GM12878 (cell line): ENCODE data around the gene ADSS2. TPM values are rescaled to one million over a fixed set of nuclear protein-coding genes. Genes with fewer than 3 reads are reported as not detected.

Experiments used
- ATAC-seq: fragments of 200-7000 bp; cut with Tn5 transposase; 3 replicates; pipeline ENCODE4 v1.9.1; 2020; ENCODE audit warnings: mild to moderate bottlenecking, moderate library complexity
- BruUV-seq: library from RNA; stranded (reverse); fragments of 400-500 nt; replicated peaks from 2 replicates; lab custom pipeline; 2021; lab: Mats Ljungman, UMichigan
- CTCF ChIA-PET: fragments of 300-600 bp; sonication (Branson Sonifier 250); formaldehyde crosslinking; extraction: SDS; loops from one replicate; lab custom pipeline; 2021; ENCODE audit warnings: inconsistent platforms; lab: Yijun Ruan, JAX
- POLR2A ChIA-PET: fragments of 350-600 bp; formaldehyde crosslinking; extraction: SDS; loops from one replicate; lab custom pipeline; 2021; ENCODE audit warnings: inconsistent platforms; lab: Charles Lee
- RAD21 ChIA-PET: fragments of 300-600 bp; sonication (Branson Sonifier 250); formaldehyde crosslinking; loops from one replicate; lab custom pipeline; 2023; ENCODE audit warnings: antibody characterized with exemption; ENCODE audit not compliant: unreplicated experiment; lab: Charles Lee
- SMC1A ChIA-PET: fragments of 300-600 bp; sonication (Branson Sonifier 250); formaldehyde crosslinking; loops from one replicate; lab custom pipeline; 2023; ENCODE audit not compliant: unreplicated experiment, uncharacterized antibody; lab: Charles Lee
- DNase-seq: peaks from one replicate; pipeline ENCODE4 v3.0.0-alpha.2; 2011; ENCODE audit warnings: low read depth, low spot score
- FAIRE-seq: peaks from 3 replicates; lab custom pipeline; 2011; peaks lifted over from hg19 to GRCh38; lab: Jason Lieb, UNC
- H2AFZ ChIP-seq: 2 replicates; pipeline ENCODE4 v1.6.0; 2011; ENCODE audit warnings: low read depth, low read length, control low read depth; ENCODE audit not compliant: control insufficient read depth
- H3K27ac ChIP-seq: 2 replicates; pipeline ENCODE4 v1.5.1; 2011; ENCODE audit warnings: control low read depth; ENCODE audit not compliant: control insufficient read depth, insufficient read depth
- H3K27me3 ChIP-seq, 2 experiments: replicated peaks in 1 of 2; 2 replicates each; pipeline versions ENCODE4 v1.6.0 to v1.6.1; 2011; ENCODE audit warnings: low read length in 1 of 2; ENCODE audit not compliant: control insufficient read depth in 2 of 2, insufficient read depth in 2 of 2
- H3K36me3 ChIP-seq, 2 experiments: 2 replicates each; pipeline ENCODE4 v1.5.1; 2011; ENCODE audit warnings: low read length in 1 of 2; ENCODE audit not compliant: control insufficient read depth in 2 of 2, insufficient read depth in 2 of 2
- H3K4me1 ChIP-seq: 2 replicates; pipeline ENCODE4 v1.6.1; 2011; ENCODE audit warnings: mild to moderate bottlenecking, low read length, moderate library complexity, mixed read lengths; ENCODE audit not compliant: control insufficient read depth, insufficient read depth
- H3K4me2 ChIP-seq: 2 replicates; pipeline ENCODE4 v1.6.0; 2011; ENCODE audit warnings: control low read depth; ENCODE audit not compliant: control insufficient read depth, insufficient read depth
- H3K4me3 ChIP-seq: fragments of 200-600 bp; sonication (generic); 2 replicates; pipeline ENCODE4 v1.5.1; 2016
- H3K79me2 ChIP-seq: 2 replicates; pipeline ENCODE4 v1.6.0; 2011; ENCODE audit warnings: low read length; ENCODE audit not compliant: control insufficient read depth, insufficient read depth
- H3K9ac ChIP-seq: 2 replicates; pipeline ENCODE4 v1.8.0; 2011; ENCODE audit warnings: low read length, control low read depth, mixed read lengths; ENCODE audit not compliant: control insufficient read depth, insufficient read depth
- H3K9me3 ChIP-seq: replicated peaks from 3 replicates; pipeline ENCODE4 v1.5.1; 2011; ENCODE audit warnings: mild to moderate bottlenecking, low read length; ENCODE audit not compliant: control insufficient read depth, insufficient read depth
- H4K20me1 ChIP-seq: 2 replicates; pipeline ENCODE4 v1.6.0; 2011; ENCODE audit not compliant: control insufficient read depth, insufficient read depth
- ASH2L ChIP-seq: fragments of 300-600, 200-600 bp; sonication (generic); IDR thresholded peaks from 2 replicates; pipeline ENCODE4 v1.6.1; 2017; ENCODE audit warnings: low read depth, mild to moderate bottlenecking, borderline replicate concordance
- BCL11A ChIP-seq: IDR thresholded peaks from 2 replicates; pipeline ENCODE4 v1.6.1; 2011; ENCODE audit warnings: low read depth, low read length
- ESRRA ChIP-seq: IDR thresholded peaks from 2 replicates; pipeline ENCODE4 v1.6.1; 2012; ENCODE audit warnings: mild to moderate bottlenecking, low read length, improper control_type of control experiment
- ETV6 ChIP-seq, 2 experiments: fragments of 450-650 bp in 1 of 2; IDR thresholded peaks in 1 of 2; conservative IDR thresholded peaks in 1 of 2; 2 replicates each; pipeline ENCODE4 v1.6.1; 2014; ENCODE audit warnings: antibody characterized with exemption in 1 of 2, borderline replicate concordance in 1 of 2, low read depth in 1 of 2, mild to moderate bottlenecking in 1 of 2, moderate library complexity in 1 of 2
- EZH2 ChIP-seq: IDR thresholded peaks from 2 replicates; pipeline ENCODE4 v1.6.1; 2012; ENCODE audit warnings: low read depth, mild to moderate bottlenecking, control low read depth, inconsistent platforms, low read length, borderline replicate concordance; ENCODE audit not compliant: control insufficient read depth
- HDAC2 ChIP-seq: fragments of 200-600 bp; sonication (generic); IDR thresholded peaks from 2 replicates; pipeline ENCODE4 v1.6.1; 2017
- KDM1A ChIP-seq: fragments of 200-600 bp; sonication (generic); IDR thresholded peaks from 2 replicates; pipeline ENCODE4 v1.6.1; 2016; ENCODE audit warnings: borderline replicate concordance
- NR2C2 ChIP-seq: IDR thresholded peaks from 2 replicates; pipeline ENCODE4 v1.6.1; 2011; ENCODE audit warnings: borderline replicate concordance, low read depth; ENCODE audit not compliant: control insufficient read depth, insufficient read length
- SP1 ChIP-seq: IDR thresholded peaks from one replicate; pipeline ENCODE4 v1.6.1; 2011; ENCODE audit warnings: low read depth, low read length
- TAF1 ChIP-seq: IDR thresholded peaks from 2 replicates; pipeline ENCODE4 v1.6.1; 2011; ENCODE audit warnings: mild to moderate bottlenecking, low read depth, low read length, borderline replicate concordance
- ZBTB4 ChIP-seq: fragments of 450-650 bp; formaldehyde crosslinking; IDR thresholded peaks from 2 replicates; pipeline ENCODE4 v1.4.0; 2022; ENCODE audit warnings: mild to moderate bottlenecking, moderate library complexity
- WGBS: methylation state at CpG from one replicate; pipeline ENCODE4 v1.1.6; 2016; ENCODE audit warnings: low lambda C conversion rate; ENCODE audit not compliant: insufficient replicate concordance, insufficient coverage; ENCODE audit errors: missing lambda C conversion rate; 5-methylcytosine and 5-hydroxymethylcytosine counted together
- in situ Hi-C: fragments of 300-500 bp; cut with MboI; formaldehyde crosslinking; loops from 9 replicates; pipeline ENCODE4 v1.14.3; 2018; ENCODE audit warnings: mixed read lengths
- intact Hi-C: fragments of 100-400 bp; cut with micrococcal nuclease; formaldehyde crosslinking; loops from one replicate; pipeline ENCODE4 v1.14.2; 2022; ENCODE audit not compliant: unreplicated experiment
- polyA plus RNA-seq, 11 experiments: library from polyadenylated mRNA; depleted of rRNA in 4 of 11; unstranded in 6 of 11; stranded (reverse) in 5 of 11; fragments of >200 nt; fragmentation: Nextera tagmentation in 4 of 11; fragmentation: Illumina TruSeq in 1 of 11; extraction: Ambion mirVana in 4 of 11; extraction: Trizol in 1 of 11; gene quantifications; 1 replicate in 1 of 11; 2 replicates in 10 of 11; pipeline versions ENCODE4 v1.2.1 to v1.2.3, GENCODE V29; 2011 to 2016; ENCODE audit warnings: inconsistent platforms in 2 of 11, missing spikeins in 2 of 11, low read depth in 1 of 11
- total RNA-seq, 4 experiments: library from RNA; depleted of rRNA in 3 of 4; stranded (reverse); fragments of >200 nt in 3 of 4; fragmentation: Illumina TruSeq in 1 of 4; extraction: Trizol in 1 of 4; gene quantifications; 2 replicates each; pipeline versions ENCODE4 v1.2.1 to v1.2.3, GENCODE V29; 2013 to 2021
- TF ChIP-seq, protein P1 (sequence below): IDR thresholded peaks from 2 replicates; pipeline ENCODE4 v1.6.1; 2012; ENCODE audit warnings: low read depth, low read length, improper control_type of control experiment
- TF ChIP-seq, protein P2 (sequence below): fragments of 450-650 bp; IDR thresholded peaks from 2 replicates; pipeline ENCODE4 v1.6.1; 2017; ENCODE audit warnings: mild to moderate bottlenecking, moderate library complexity

The ADSS2 gene
- total and polyA plus RNA-seq, 10 of the 15 experiments (the other 5 are each of a cell fraction or from before 2014, with no cell fraction given) = 8.1 to 49.3 (median 40.6) TPM

DNA sequence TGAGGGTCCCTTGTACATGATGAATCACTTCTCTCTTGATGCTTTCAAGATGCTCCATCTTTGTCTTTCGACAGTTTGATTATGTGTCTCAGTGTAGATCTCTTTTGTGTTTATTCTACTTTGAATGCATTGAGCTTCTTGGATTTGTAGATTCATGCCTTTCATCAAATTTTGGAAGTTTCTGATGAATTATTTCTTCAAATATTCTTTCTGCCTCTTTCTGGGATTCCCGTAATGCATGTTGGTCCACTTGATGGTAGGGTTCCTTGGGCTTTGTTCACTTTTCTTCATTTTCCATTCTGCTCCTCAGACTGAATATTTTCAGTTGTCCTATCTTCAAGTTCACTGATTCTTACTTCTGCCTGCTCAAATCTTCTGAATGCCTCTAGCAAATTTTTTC lies 50.7 kb downstream of the ADSS2 start:
- Histone ChIP-seq H3K27ac (no peak overlapping the region), H3K4me2 (no peak overlapping the region), H3K9ac (no peak overlapping the region), H2AFZ (no peak overlapping the region), H3K9me3 (no peaks in the 10 kb centered on the region; the same call in 2 of the 3 replicates), H3K79me2 (no peaks in the 10 kb centered on the region), H3K36me3 (peaks cover 0 to 9% of the 10 kb centered on the region in 2 experiments; a peak in 3 of 4 replicates), H3K27me3 (no peaks in the 10 kb centered on the region)
- DNase-seq = no peak
- intact Hi-C loops = no loop called here
- ChIA-PET CTCF (interaction anchor here (1.3 kb wide), 1 partner anchor 15 kb away, joined by 3 read pairs; no protein-coding TSS in a partner anchor), POLR2A (no interaction called here), RAD21 (interaction anchor here (1.5 kb wide), 1 partner anchor 11 kb away, joined by 3 read pairs; no protein-coding TSS in a partner anchor)
- FAIRE-seq = no peak
- TF ChIP-seq BCL11A = no peak
- TF ChIP-seq, protein P1, sequence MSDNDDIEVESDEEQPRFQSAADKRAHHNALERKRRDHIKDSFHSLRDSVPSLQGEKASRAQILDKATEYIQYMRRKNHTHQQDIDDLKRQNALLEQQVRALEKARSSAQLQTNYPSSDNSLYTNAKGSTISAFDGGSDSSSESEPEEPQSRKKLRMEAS = no peak
- no peak for TF ChIP-seq ASH2L
- TF ChIP-seq KDM1A = no peak
- TF ChIP-seq ZBTB4 (CRISPR knock-in tag) = no peak
- no peak for TF ChIP-seq TAF1
- TF ChIP-seq, protein P2, sequence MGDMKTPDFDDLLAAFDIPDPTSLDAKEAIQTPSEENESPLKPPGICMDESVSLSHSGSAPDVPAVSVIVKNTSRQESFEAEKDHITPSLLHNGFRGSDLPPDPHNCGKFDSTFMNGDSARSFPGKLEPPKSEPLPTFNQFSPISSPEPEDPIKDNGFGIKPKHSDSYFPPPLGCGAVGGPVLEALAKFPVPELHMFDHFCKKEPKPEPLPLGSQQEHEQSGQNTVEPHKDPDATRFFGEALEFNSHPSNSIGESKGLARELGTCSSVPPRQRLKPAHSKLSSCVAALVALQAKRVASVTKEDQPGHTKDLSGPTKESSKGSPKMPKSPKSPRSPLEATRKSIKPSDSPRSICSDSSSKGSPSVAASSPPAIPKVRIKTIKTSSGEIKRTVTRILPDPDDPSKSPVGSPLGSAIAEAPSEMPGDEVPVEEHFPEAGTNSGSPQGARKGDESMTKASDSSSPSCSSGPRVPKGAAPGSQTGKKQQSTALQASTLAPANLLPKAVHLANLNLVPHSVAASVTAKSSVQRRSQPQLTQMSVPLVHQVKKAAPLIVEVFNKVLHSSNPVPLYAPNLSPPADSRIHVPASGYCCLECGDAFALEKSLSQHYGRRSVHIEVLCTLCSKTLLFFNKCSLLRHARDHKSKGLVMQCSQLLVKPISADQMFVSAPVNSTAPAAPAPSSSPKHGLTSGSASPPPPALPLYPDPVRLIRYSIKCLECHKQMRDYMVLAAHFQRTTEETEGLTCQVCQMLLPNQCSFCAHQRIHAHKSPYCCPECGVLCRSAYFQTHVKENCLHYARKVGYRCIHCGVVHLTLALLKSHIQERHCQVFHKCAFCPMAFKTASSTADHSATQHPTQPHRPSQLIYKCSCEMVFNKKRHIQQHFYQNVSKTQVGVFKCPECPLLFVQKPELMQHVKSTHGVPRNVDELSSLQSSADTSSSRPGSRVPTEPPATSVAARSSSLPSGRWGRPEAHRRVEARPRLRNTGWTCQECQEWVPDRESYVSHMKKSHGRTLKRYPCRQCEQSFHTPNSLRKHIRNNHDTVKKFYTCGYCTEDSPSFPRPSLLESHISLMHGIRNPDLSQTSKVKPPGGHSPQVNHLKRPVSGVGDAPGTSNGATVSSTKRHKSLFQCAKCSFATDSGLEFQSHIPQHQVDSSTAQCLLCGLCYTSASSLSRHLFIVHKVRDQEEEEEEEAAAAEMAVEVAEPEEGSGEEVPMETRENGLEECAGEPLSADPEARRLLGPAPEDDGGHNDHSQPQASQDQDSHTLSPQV = no peak
- TF ChIP-seq HDAC2 = no peak
- TF ChIP-seq SP1 = no peak
- no peak for TF ChIP-seq EZH2
- no peak for TF ChIP-seq ETV6 (conservative IDR thresholded peaks at IDR 0.05 in 1 of 2, IDR thresholded peaks at IDR 0.05 in 1 of 2; ENCODE audit: borderline replicate concordance in 1 of 2, low read depth in 1 of 2)
- no peak for TF ChIP-seq ESRRA
- no peak for TF ChIP-seq NR2C2
- TF ChIP-seq, all 136 proteins: peak for 0
- Histone ChIP-seq H3K4me3 (no peak overlapping the region), H3K4me1 (0 out of 2 replicates have a peak, but pooled peaks cover 2% of the 10 kb centered on the region), H4K20me1 (no peaks in the 10 kb centered on the region)
- no peak for ATAC-seq
- WGBS = 100% methylated on average over 2 of the region's 2 CpGs
- SMC1A ChIA-PET = interaction anchor here (0.7 to 1.3 kb wide), 2 partner anchors 14 to 18 kb away, joined by 3 to 6 read pairs; no protein-coding TSS in a partner anchor
- BruUV-seq = TSS peak; percentile 19
- in situ Hi-C loops = no loop called here
